K562 (cell line): ENCODE measurements around the gene RPAIN. TPM values are rescaled to one million over a fixed set of nuclear protein-coding genes. Genes with fewer than 3 reads are reported as not detected.

ENCODE experiments used
- ATF7 ChIP-seq: fragments of 450-650 bp; IDR thresholded peaks from 2 replicates; pipeline ENCODE4 v1.7.1; 2014; ENCODE audit warnings: mild to moderate bottlenecking, moderate library complexity
- ESRRB ChIP-seq: fragments of 250-450 bp; sonication (Bioruptor Pico); IDR thresholded peaks from 2 replicates; pipeline ENCODE4 v1.5.0; 2020; ENCODE audit warnings: mild to moderate bottlenecking, moderate library complexity, borderline replicate concordance
- GABPB1 ChIP-seq: sonication (generic); formaldehyde crosslinking; IDR thresholded peaks from 2 replicates; pipeline ENCODE4 v1.8.0; 2022; ENCODE audit warnings: mild to moderate bottlenecking, missing genetic modification reagents
- GMEB1 ChIP-seq: fragments of 250-450 bp; sonication (Bioruptor Pico); IDR thresholded peaks from 2 replicates; pipeline ENCODE4 v1.4.0; 2020; ENCODE audit warnings: mild to moderate bottlenecking
- HDAC2 ChIP-seq: fragments of 450-650 bp; IDR thresholded peaks from 2 replicates; pipeline ENCODE4 v1.6.1; 2016; ENCODE audit warnings: mild to moderate bottlenecking
- KDM5B ChIP-seq: fragments of 200-600 bp; sonication (generic); IDR thresholded peaks from 2 replicates; pipeline ENCODE4 v1.6.1; 2012; ENCODE audit warnings: low read depth, mild to moderate bottlenecking, moderate library complexity, low read length, control low read depth, inconsistent platforms; ENCODE audit not compliant: insufficient replicate concordance
- NR2C2 ChIP-seq, 2 experiments: fragments of 200-800 bp in 1 of 2; sonication (Bioruptor generic) in 1 of 2; sonication (generic) in 1 of 2; formaldehyde crosslinking in 1 of 2; IDR thresholded peaks; 2 replicates each; pipeline versions ENCODE4 v1.6.1 to v1.8.0; 2016 to 2022; ENCODE audit warnings: mild to moderate bottlenecking in 1 of 2, missing compliant biosample characterization in 1 of 2, missing genetic modification characterization in 1 of 2, missing genetic modification reagents in 1 of 2
- PHF8 ChIP-seq: fragments of 200-600 bp; sonication (generic); IDR thresholded peaks from 2 replicates; pipeline ENCODE4 v1.6.1; 2012; ENCODE audit warnings: mixed run types, mild to moderate bottlenecking, inconsistent platforms, low read length, moderate library complexity, borderline replicate concordance
- POLR2AphosphoS5 ChIP-seq: IDR thresholded peaks from 2 replicates; pipeline ENCODE4 v1.6.1; 2011; ENCODE audit warnings: mild to moderate bottlenecking, low read depth, low read length, moderate library complexity; ENCODE audit not compliant: control insufficient read depth, insufficient read depth
- RBFOX2 ChIP-seq: fragments of 200-400 bp; formaldehyde crosslinking; IDR thresholded peaks from 2 replicates; pipeline ENCODE4 v1.6.1; 2017; ENCODE audit warnings: low read depth, mild to moderate bottlenecking, low read length, moderate library complexity
- SUPT5H ChIP-seq: fragments of 450-650 bp; IDR thresholded peaks from 2 replicates; pipeline ENCODE4 v1.6.1; 2016
- polyA plus RNA-seq, 8 experiments: library from polyadenylated mRNA; depleted of rRNA in 4 of 8; stranded (reverse) in 5 of 8; unstranded in 3 of 8; fragments of >200 nt; fragmentation: Nextera tagmentation in 2 of 8; fragmentation: Illumina TruSeq in 1 of 8; extraction: Ambion mirVana in 2 of 8; extraction: Trizol in 1 of 8; gene quantifications; 2 replicates each; pipeline versions ENCODE4 v1.2.1 to v1.2.3, GENCODE V29; 2011 to 2014; ENCODE audit warnings: inconsistent platforms in 1 of 8, missing spikeins in 1 of 8
- total RNA-seq, 7 experiments: library from RNA; depleted of rRNA in 6 of 7; stranded (reverse); fragments of >200 nt in 6 of 7; fragmentation: Illumina TruSeq in 2 of 7; extraction: Trizol in 2 of 7; gene quantifications; 2 replicates each; pipeline versions ENCODE4 v1.2.1 to v1.2.3, GENCODE V29; 2011 to 2021; ENCODE audit warnings: low replicate concordance in 1 of 7
- TF ChIP-seq, protein P1 (sequence below): fragments of 250-450 bp; sonication (Bioruptor Pico); IDR thresholded peaks from 2 replicates; pipeline ENCODE4 v1.5.0; 2020; ENCODE audit warnings: mild to moderate bottlenecking
- TF ChIP-seq, protein P2 (sequence below): sonication (generic); formaldehyde crosslinking; IDR thresholded peaks from 2 replicates; pipeline ENCODE4 v1.8.0; 2022; ENCODE audit warnings: mild to moderate bottlenecking, missing genetic modification reagents
- TF ChIP-seq, protein P3 (sequence below), 2 experiments: fragments of 450-650 bp; IDR thresholded peaks; 2 replicates each; pipeline ENCODE4 v1.6.1; 2018; ENCODE audit warnings: mild to moderate bottlenecking in 2 of 2, low read depth in 1 of 2; ENCODE audit not compliant: partially characterized antibody in 2 of 2

RPAIN gene
- total and polyA plus RNA-seq, 9 of the 15 experiments (the other 6 are each of a cell fraction or from before 2014, with no cell fraction given) = 27.3 to 63.7 (median 38.5) TPM

DNA sequence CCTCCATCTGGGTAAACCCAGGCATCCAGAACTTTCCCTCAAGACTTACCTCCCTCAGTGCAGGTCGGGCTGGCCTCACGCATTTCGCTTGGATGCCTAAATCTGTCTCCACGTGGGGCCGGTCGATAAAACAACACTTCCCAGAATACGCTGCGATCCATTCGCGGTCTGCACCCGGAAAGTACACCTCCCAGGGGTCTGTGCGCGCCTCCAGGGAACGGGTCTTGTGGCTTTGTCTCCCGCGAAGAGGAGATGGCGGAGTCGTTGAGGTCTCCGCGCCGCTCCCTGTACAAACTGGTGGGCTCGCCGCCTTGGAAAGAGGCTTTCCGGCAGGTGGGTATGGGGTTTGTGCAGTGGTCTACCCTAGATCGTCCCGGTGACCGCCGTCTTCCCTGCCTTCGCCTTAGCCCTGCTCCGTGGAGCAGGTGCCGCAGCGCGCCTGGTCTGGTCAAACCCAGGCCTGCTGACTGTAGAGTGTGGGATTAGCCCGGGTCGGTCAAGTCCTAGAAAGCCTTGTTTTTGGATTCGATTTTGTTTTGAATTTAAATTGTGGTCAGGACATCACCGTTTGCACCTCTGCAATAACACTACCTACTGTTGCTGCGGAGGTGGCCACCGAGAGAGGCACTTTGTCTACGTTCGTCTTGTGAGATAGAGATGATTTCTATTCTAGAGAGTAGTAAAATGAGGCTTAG, at the start of gene RPAIN (continued):
- no peak for TF ChIP-seq GMEB1 (CRISPR knock-in tag)
- TF ChIP-seq, protein P1, sequence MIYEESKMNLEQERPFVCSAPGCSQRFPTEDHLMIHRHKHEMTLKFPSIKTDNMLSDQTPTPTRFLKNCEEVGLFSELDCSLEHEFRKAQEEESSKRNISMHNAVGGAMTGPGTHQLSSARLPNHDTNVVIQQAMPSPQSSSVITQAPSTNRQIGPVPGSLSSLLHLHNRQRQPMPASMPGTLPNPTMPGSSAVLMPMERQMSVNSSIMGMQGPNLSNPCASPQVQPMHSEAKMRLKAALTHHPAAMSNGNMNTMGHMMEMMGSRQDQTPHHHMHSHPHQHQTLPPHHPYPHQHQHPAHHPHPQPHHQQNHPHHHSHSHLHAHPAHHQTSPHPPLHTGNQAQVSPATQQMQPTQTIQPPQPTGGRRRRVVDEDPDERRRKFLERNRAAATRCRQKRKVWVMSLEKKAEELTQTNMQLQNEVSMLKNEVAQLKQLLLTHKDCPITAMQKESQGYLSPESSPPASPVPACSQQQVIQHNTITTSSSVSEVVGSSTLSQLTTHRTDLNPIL = no peak
- TF ChIP-seq KDM5B = peak; percentile 62
- no peak for TF ChIP-seq NR2C2 (CRISPR knock-in tag; IDR thresholded peaks at IDR 0.05)
- TF ChIP-seq NR2C2 (tag; IDR thresholded peaks at IDR 0.05) = peak; percentile 86
- TF ChIP-seq HDAC2 = 0 out of 2 replicates have a peak, but pooled peaks have one; percentile 28
- TF ChIP-seq POLR2AphosphoS5 = peak; percentile 79
- peak; percentile 76 for TF ChIP-seq RBFOX2
- TF ChIP-seq, protein P2, sequence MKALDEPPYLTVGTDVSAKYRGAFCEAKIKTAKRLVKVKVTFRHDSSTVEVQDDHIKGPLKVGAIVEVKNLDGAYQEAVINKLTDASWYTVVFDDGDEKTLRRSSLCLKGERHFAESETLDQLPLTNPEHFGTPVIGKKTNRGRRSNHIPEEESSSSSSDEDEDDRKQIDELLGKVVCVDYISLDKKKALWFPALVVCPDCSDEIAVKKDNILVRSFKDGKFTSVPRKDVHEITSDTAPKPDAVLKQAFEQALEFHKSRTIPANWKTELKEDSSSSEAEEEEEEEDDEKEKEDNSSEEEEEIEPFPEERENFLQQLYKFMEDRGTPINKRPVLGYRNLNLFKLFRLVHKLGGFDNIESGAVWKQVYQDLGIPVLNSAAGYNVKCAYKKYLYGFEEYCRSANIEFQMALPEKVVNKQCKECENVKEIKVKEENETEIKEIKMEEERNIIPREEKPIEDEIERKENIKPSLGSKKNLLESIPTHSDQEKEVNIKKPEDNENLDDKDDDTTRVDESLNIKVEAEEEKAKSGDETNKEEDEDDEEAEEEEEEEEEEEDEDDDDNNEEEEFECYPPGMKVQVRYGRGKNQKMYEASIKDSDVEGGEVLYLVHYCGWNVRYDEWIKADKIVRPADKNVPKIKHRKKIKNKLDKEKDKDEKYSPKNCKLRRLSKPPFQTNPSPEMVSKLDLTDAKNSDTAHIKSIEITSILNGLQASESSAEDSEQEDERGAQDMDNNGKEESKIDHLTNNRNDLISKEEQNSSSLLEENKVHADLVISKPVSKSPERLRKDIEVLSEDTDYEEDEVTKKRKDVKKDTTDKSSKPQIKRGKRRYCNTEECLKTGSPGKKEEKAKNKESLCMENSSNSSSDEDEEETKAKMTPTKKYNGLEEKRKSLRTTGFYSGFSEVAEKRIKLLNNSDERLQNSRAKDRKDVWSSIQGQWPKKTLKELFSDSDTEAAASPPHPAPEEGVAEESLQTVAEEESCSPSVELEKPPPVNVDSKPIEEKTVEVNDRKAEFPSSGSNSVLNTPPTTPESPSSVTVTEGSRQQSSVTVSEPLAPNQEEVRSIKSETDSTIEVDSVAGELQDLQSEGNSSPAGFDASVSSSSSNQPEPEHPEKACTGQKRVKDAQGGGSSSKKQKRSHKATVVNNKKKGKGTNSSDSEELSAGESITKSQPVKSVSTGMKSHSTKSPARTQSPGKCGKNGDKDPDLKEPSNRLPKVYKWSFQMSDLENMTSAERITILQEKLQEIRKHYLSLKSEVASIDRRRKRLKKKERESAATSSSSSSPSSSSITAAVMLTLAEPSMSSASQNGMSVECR = peak; percentile 96
- TF ChIP-seq SUPT5H = peak; percentile 54
- peak; percentile 6 for TF ChIP-seq GABPB1 (CRISPR knock-in tag)
- no peak for TF ChIP-seq ESRRB (CRISPR knock-in tag)
- peak; percentile 65; the same call in 1 of the 2 replicates for TF ChIP-seq PHF8
- peak; percentile 27; the same call in 1 of the 2 replicates for TF ChIP-seq ATF7
- TF ChIP-seq, protein P3, sequence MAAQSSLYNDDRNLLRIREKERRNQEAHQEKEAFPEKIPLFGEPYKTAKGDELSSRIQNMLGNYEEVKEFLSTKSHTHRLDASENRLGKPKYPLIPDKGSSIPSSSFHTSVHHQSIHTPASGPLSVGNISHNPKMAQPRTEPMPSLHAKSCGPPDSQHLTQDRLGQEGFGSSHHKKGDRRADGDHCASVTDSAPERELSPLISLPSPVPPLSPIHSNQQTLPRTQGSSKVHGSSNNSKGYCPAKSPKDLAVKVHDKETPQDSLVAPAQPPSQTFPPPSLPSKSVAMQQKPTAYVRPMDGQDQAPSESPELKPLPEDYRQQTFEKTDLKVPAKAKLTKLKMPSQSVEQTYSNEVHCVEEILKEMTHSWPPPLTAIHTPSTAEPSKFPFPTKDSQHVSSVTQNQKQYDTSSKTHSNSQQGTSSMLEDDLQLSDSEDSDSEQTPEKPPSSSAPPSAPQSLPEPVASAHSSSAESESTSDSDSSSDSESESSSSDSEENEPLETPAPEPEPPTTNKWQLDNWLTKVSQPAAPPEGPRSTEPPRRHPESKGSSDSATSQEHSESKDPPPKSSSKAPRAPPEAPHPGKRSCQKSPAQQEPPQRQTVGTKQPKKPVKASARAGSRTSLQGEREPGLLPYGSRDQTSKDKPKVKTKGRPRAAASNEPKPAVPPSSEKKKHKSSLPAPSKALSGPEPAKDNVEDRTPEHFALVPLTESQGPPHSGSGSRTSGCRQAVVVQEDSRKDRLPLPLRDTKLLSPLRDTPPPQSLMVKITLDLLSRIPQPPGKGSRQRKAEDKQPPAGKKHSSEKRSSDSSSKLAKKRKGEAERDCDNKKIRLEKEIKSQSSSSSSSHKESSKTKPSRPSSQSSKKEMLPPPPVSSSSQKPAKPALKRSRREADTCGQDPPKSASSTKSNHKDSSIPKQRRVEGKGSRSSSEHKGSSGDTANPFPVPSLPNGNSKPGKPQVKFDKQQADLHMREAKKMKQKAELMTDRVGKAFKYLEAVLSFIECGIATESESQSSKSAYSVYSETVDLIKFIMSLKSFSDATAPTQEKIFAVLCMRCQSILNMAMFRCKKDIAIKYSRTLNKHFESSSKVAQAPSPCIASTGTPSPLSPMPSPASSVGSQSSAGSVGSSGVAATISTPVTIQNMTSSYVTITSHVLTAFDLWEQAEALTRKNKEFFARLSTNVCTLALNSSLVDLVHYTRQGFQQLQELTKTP (IDR thresholded peaks at IDR 0.05; ENCODE audit: low read depth in 1 of 2, partially characterized antibody in 2 of 2) = peak in 1 of 2 experiments; percentile 94
